Karpas-422 (cell line): Measurements from ENCODE around the gene EIF3K. TPM values are rescaled to one million over a fixed set of nuclear protein-coding genes. Genes with fewer than 3 reads are reported as not detected.
A peak's percentile ranks its signal among the peaks of the same experiment; 100 is the strongest.

Source experiments
- DNase-seq: peaks from one replicate; pipeline ENCODE4 v3.0.0-alpha.2; 2015
- H2AFZ ChIP-seq: fragments of 200-600 bp; sonication (generic); 2 replicates; pipeline ENCODE4 v1.6.1; 2014; ENCODE audit warnings: antibody characterized with exemption, low read length, mixed read lengths
- H3K27ac ChIP-seq: fragments of 200-600 bp; sonication (generic); 2 replicates; pipeline ENCODE4 v1.5.1; 2014; ENCODE audit warnings: mild to moderate bottlenecking, low read length, moderate library complexity
- H3K27me3 ChIP-seq: fragments of 200-600 bp; sonication (generic); 2 replicates; pipeline ENCODE4 v1.6.1; 2014; ENCODE audit warnings: low read length, mixed read lengths
- H3K36me3 ChIP-seq: fragments of 200-600 bp; sonication (generic); 2 replicates; pipeline ENCODE4 v1.6.1; 2014; ENCODE audit warnings: low read length, mixed read lengths; ENCODE audit not compliant: insufficient read depth
- H3K4me1 ChIP-seq: fragments of 200-600 bp; sonication (generic); 2 replicates; pipeline ENCODE4 v1.6.1; 2014; ENCODE audit warnings: mild to moderate bottlenecking, low read length, mixed read lengths
- H3K4me2 ChIP-seq: fragments of 200-600 bp; sonication (generic); 2 replicates; pipeline ENCODE4 v1.6.1; 2014; ENCODE audit warnings: low read length, low read depth, mild to moderate bottlenecking; ENCODE audit not compliant: poor library complexity, severe bottlenecking
- H3K4me3 ChIP-seq: fragments of 200-600 bp; sonication (generic); 2 replicates; pipeline ENCODE4 v1.5.1; 2014; ENCODE audit warnings: mild to moderate bottlenecking, antibody characterized with exemption, low read length, mixed read lengths
- H3K79me2 ChIP-seq: fragments of 200-600 bp; sonication (generic); 2 replicates; pipeline ENCODE4 v1.6.1; 2014; ENCODE audit warnings: mild to moderate bottlenecking, low read length, mixed read lengths
- H3K9ac ChIP-seq: fragments of 200-600 bp; sonication (generic); 2 replicates; pipeline ENCODE4 v1.6.0; 2014; ENCODE audit warnings: low read length
- H3K9me2 ChIP-seq: fragments of 200-600 bp; sonication (generic), shearing (Covaris generic); replicated peaks from 2 replicates; pipeline ENCODE4 v1.6.0; 2014; ENCODE audit warnings: mild to moderate bottlenecking, low read length, moderate library complexity; ENCODE audit not compliant: insufficient read depth
- H3K9me3 ChIP-seq: fragments of 300-700, 200-600 bp; sonication (generic); 2 replicates; pipeline ENCODE4 v1.6.1; 2014; ENCODE audit warnings: low read length, mixed read lengths
- H4K20me1 ChIP-seq: fragments of 200-600 bp; sonication (generic); 2 replicates; pipeline ENCODE4 v1.6.1; 2014; ENCODE audit warnings: mild to moderate bottlenecking, antibody characterized with exemption, low read length, low read depth; ENCODE audit not compliant: insufficient read depth
- total RNA-seq: library from RNA; depleted of rRNA; stranded (reverse); fragments of >200 nt; shearing (Covaris generic); gene quantifications from 2 replicates; pipeline ENCODE4 v1.2.3, GENCODE V29; 2014; ENCODE audit warnings: low replicate concordance

Gene EIF3K
- total RNA-seq, 1 experiment from 2014 or later: 474 TPM

DNA sequence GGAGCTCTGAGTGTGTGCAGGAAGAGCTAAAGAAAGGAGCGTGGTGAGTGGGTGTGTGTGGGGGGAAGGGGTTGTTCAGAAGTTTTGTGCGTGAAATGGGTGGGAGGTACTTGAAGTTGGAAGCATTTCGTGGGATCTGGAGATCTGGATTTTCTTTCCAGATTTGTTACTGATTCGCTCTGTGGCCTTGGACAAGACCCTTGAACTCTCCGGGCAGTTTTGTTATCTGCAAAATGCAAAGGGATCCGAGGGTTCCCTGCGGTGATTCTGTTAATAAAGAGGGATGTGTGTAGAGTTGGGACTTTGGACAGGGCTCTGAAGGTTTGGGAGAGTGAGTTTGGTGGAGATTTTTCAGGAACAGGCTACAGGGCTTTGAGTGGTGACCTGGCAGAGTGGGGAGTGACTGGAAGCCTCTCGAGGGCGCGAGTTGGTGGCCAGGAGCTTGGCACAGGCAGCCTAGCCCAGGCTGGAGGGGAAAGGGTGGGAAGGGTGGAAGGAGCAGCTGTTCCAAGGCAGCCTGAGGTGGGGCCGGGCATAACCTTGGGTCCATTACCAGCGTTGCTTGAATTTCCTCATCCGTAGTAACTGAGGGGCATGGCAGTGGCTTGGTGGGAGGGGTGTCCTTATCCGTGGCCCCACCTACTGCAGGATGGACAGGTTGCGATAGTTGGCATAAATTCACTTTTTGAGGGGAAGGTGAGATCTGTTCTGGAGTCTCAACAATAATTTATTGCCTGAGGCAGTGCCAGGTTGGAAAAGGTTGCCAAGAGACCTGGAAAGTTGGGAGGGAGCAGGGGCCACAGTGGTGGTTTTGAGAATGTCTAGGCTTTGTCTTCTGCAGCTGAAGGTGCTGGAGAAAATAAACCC, 30.6 kb downstream of the EIF3K start:
- no peak overlapping the region for H2AFZ ChIP-seq
- DNase-seq: no peak
- H3K4me1 ChIP-seq: peaks cover 50% of the 10 kb centered on the region

DNA sequence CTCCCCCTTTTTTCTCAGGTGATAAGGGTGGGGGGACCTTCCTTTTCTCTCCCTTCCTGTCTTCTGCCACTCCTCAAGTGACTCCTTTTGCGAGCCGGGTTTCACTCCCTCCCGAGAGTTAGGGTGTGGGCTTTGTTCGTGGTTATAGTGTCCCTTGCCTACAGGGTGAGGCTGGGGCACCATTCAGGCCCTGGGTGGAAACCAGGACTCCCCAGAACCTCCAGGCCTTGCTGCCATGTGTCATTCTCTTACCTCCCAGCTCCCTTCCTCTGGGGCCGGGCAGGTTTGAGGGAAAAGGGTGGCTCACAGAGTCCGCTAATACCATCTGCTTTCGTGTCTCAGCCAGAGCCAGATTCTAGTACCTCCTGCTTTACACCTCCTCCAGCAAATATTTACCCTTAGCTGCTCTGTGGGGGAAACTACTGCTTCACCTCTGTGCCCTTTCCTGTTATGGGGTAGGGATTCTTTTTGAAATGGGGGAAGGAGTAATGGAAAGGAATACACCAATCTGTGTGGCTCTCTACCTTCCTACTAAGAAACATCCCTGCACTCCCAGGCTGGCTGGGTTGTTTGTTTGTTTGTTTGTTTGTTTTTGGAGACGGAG, 31.3 kb downstream of the EIF3K start:
- peaks cover 12% of the 10 kb centered on the region for H4K20me1 ChIP-seq
- peak overlapping the region; percentile 95; the same call in 1 of the 2 replicates for H3K4me3 ChIP-seq

More for the DNA sequence above, 30.6 kb downstream of the EIF3K start:
- Histone ChIP-seq H3K27ac (peak overlapping the region; percentile 66), H3K36me3 (no peaks in the 10 kb centered on the region), H3K79me2 (peaks cover 70% of the 10 kb centered on the region), H3K4me2 (peak overlapping the region; percentile 82), H4K20me1 (peaks cover 12% of the 10 kb centered on the region), H3K27me3 (no peaks in the 10 kb centered on the region), H3K9ac (peak overlapping the region; percentile 92), H3K9me2 (no peaks in the 10 kb centered on the region), H3K9me3 (no peaks in the 10 kb centered on the region), H3K4me3 (peak overlapping the region; percentile 95)

GRCh38 chr19:38650911-38651584, 32.1 kb downstream of the EIF3K start:
- Histone ChIP-seq H4K20me1 (peaks cover 12% of the 10 kb centered on the region), H3K4me1 (peaks cover 65% of the 10 kb centered on the region), H2AFZ (no peak overlapping the region), H3K9me3 (no peaks in the 10 kb centered on the region), H3K79me2 (peaks cover 85% of the 10 kb centered on the region), H3K27ac (peak overlapping the region; percentile 2; the same call in 1 of the 2 replicates), H3K9ac (peak overlapping the region; percentile 0; the same call in 1 of the 2 replicates), H3K36me3 (no peaks in the 10 kb centered on the region), H3K4me3 (no peak overlapping the region), H3K4me2 (peak overlapping the region; percentile 25), H3K27me3 (no peaks in the 10 kb centered on the region), H3K9me2 (no peaks in the 10 kb centered on the region)
- no peak for DNase-seq

More for the DNA sequence above, 31.3 kb downstream of the EIF3K start:
- Histone ChIP-seq H2AFZ (no peak overlapping the region), H3K27me3 (no peaks in the 10 kb centered on the region), H3K9ac (peak overlapping the region; percentile 92; the same call in 1 of the 2 replicates), H3K9me3 (no peaks in the 10 kb centered on the region), H3K9me2 (no peaks in the 10 kb centered on the region), H3K4me1 (peaks cover 57% of the 10 kb centered on the region), H3K36me3 (no peaks in the 10 kb centered on the region), H3K27ac (no peak overlapping the region), H3K4me2 (peak overlapping the region; percentile 82), H3K79me2 (peaks cover 78% of the 10 kb centered on the region)
- DNase-seq: no peak

- Histone ChIP-seq H3K4me1 (peaks cover 70% of the 10 kb centered on the region), H3K27ac (no peak overlapping the region), H3K9me2 (no peaks in the 10 kb centered on the region), H3K79me2 (peaks cover 100% of the 10 kb centered on the region), H3K4me3 (no peak overlapping the region), H4K20me1 (peaks cover 12% of the 10 kb centered on the region), H3K4me2 (no peak overlapping the region), H2AFZ (no peak overlapping the region), H3K27me3 (no peaks in the 10 kb centered on the region), H3K9me3 (no peaks in the 10 kb centered on the region), H3K36me3 (peaks cover 6% of the 10 kb centered on the region; the same call in 1 of the 2 replicates), H3K9ac (no peak overlapping the region)
- no peak for DNase-seq
Measured at GRCh38 chr19:38653028-38653571, 34.1 kb downstream of the EIF3K start.

GRCh38 chr19:38654628-38655055, 35.7 kb downstream of the EIF3K start:
- DNase-seq: no peak
- H3K9ac ChIP-seq: no peak overlapping the region
- peaks cover 63% of the 10 kb centered on the region for H3K4me1 ChIP-seq
- H3K9me2 ChIP-seq: no peaks in the 10 kb centered on the region
- H3K36me3 ChIP-seq: peaks cover 6% of the 10 kb centered on the region; the same call in 1 of the 2 replicates
- 0 out of 2 replicates have a peak overlapping the region, but pooled peaks have one; percentile 44 for H3K27ac ChIP-seq
- no peaks in the 10 kb centered on the region for H3K9me3 ChIP-seq
- peaks cover 14% of the 10 kb centered on the region for H4K20me1 ChIP-seq
- no peak overlapping the region for H3K4me3 ChIP-seq
- H3K27me3 ChIP-seq: no peaks in the 10 kb centered on the region
- H3K4me2 ChIP-seq: no peak overlapping the region
- H3K79me2 ChIP-seq: peaks cover 100% of the 10 kb centered on the region
- no peak overlapping the region for H2AFZ ChIP-seq

DNA sequence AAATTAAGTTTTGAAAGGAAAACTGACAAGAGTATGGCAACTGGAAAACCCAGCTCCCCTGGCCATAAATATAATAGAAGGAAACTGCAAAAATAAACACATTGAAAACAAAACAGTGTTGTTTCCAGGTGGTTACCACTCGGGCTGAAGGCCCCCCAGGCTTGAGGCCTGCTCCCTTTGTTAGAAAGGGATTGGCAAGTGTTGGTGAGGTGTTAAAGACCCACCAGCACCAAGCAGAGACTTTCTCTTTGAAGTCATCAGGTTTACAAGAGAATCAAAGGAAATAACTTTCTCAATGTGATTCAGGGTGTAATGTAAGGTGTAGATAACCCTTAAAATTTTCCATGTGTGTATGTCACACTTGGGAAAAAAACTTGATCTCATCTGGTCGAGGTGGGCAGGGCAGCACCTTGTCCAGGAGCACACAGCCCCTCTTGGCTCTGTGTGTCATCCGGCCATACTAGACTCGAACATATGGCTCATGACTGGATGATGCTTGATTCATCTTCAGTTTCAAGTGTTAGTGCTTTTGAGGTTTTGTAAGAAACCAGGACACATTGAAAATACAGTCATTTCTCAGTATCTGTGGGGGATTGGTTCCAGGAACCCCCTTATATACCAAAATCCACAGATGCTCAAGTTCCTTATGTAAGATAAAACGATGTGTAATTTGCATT, 36.3 kb downstream of the EIF3K start:
- Histone ChIP-seq H3K36me3 (peaks cover 6% of the 10 kb centered on the region; the same call in 1 of the 2 replicates), H3K9me2 (no peaks in the 10 kb centered on the region), H2AFZ (no peak overlapping the region), H3K9ac (no peak overlapping the region), H3K79me2 (peaks cover 100% of the 10 kb centered on the region), H4K20me1 (peaks cover 9% of the 10 kb centered on the region), H3K4me2 (no peak overlapping the region), H3K9me3 (no peaks in the 10 kb centered on the region), H3K27ac (0 out of 2 replicates have a peak overlapping the region, but pooled peaks have one; percentile 44), H3K4me1 (peaks cover 56% of the 10 kb centered on the region), H3K4me3 (no peak overlapping the region), H3K27me3 (no peaks in the 10 kb centered on the region)
- no peak for DNase-seq

DNA sequence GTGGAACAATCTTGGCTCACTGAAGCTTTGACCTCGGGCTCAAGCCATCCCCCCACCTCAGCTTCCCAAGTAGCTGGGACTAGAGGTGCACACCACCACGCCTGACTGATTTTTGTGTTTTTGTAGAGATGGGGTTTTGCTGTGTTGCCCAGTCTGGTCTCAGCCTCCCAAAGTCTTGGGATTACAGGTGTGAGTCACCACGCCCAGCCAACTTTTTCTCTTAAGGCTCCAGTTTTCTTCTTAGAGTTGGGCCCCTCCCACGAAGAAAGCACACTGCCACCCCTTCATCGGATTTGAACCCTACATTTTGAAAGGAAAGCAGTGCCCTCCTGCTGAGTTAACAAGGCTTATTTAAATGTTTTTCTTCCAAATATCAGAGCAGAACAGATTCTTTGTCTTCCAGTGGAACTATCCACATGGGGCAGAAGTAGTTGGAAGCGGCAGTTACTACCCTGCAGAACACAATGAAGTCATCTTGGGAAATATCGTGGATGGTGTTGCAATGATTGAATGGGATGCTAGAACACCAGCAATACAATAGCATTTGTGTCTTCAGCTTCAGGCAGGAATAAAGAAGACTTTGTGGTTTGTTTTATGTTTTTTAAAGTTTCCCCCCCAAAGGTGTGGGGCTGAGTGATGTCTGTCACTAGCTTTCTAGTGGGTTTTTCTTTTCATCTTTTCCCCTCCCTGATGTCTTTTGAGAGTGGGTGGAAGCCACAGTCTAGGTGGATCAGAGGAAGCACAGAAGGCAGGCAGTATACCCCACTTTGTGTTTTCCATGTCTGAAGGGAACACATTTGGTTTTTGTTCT, 37.4 kb downstream of the EIF3K start:
- Histone ChIP-seq H3K9me2 (no peaks in the 10 kb centered on the region), H3K9ac (no peak overlapping the region), H3K27ac (no peak overlapping the region), H4K20me1 (0 out of 2 replicates have a peak, but pooled peaks cover 6% of the 10 kb centered on the region), H3K27me3 (no peaks in the 10 kb centered on the region), H3K4me1 (peaks cover 45% of the 10 kb centered on the region), H3K9me3 (no peaks in the 10 kb centered on the region), H3K4me3 (no peak overlapping the region), H2AFZ (no peak overlapping the region), H3K36me3 (peaks cover 6% of the 10 kb centered on the region; the same call in 1 of the 2 replicates), H3K79me2 (peaks cover 100% of the 10 kb centered on the region), H3K4me2 (no peak overlapping the region)
- no peak for DNase-seq
